SK-MEL-5 (cell line): ENCODE measurements around the gene ARHGAP24. TPM values are rescaled to one million over a fixed set of nuclear protein-coding genes. Genes with fewer than 3 reads are reported as not detected.

ENCODE experiments used
- DNase-seq: peaks from one replicate; pipeline ENCODE4 v3.0.0-alpha.2; 2016; ENCODE audit warnings: low read depth, low spot score
- in situ Hi-C: cut with HindIII; loops from 2 replicates; pipeline ENCODE4 v1.10.0; 2016; ENCODE audit warnings: low sequenced_read_pairs, high pct_unique_total_duplicates, low pct_unique_long_range_greater_than_20kb
- small RNA-seq, 2 experiments: library from RNA; depleted of rRNA; stranded (forward); fragments of <200 nt; gene quantifications; one replicate each; pipeline ENCODE3, GENCODE V24; 2014
- total RNA-seq: library from RNA; depleted of rRNA; stranded (reverse); fragments of >200 nt; shearing (Covaris generic); gene quantifications from 2 replicates; pipeline ENCODE4 v1.2.3, GENCODE V29; 2014

ARHGAP24 gene
- total RNA-seq, 1 experiment from 2014 or later = 10.1 TPM

DNA sequence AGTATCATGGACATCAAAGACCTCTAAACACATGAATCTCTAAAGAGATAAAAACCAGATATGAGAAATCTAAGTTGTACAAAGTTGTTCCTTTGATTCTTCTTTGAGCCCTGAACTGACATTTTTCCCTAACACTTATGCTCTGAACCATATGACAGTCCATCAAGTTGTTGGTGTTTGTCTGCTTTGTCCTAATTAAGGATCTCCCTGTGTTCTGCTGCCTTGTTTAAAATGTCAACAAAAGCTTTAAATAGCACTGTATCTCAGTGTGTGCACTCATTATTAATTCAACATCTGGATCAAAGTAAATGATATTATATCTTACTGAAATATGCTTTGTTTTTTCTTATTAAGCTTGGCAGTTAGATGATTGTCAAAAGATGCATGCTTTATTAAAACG, 563.1 kb downstream of the ARHGAP24 start:
- no peak for DNase-seq
- in situ Hi-C loops = no loop called here

DNA sequence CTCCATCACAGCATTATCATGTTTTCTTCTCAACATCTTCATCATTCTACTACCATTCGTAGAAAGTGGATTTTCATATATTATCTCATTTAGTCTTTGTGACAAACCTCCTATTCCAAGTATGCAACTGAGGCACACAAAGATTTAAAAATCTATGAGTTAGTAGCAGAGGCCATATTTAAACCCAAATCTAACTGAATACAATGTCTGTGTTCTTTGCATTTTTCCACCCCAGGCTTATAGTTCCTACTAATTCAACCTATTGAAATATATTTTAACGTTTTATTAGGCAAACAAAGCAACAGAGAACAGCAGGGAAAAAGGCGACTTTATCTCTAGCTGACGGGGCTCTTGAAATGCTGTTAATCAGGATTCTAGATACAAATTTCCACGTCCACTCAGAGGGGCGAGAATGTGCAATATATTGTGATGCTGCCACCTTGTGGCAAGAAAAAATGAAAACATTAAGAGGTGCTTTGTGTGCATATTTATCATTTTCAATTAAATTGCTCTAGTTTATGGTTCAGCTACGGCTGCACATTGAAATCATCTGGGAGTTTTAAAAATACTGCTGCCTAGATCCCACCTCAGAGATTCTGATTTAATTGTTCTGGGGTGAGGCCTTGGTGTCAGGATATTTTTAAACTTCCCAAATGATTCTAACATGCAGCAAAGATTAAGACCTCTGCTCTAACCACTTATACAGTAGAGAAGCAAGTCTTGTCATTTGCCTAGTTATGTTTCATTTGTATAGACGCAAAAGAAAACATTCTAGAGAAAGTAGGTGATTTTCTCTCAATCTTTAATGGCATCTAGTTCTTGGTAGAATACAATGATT, 569.0 kb downstream of the ARHGAP24 start:
- in situ Hi-C loops = no loop called here
- DNase-seq = peak; percentile 61

DNA sequence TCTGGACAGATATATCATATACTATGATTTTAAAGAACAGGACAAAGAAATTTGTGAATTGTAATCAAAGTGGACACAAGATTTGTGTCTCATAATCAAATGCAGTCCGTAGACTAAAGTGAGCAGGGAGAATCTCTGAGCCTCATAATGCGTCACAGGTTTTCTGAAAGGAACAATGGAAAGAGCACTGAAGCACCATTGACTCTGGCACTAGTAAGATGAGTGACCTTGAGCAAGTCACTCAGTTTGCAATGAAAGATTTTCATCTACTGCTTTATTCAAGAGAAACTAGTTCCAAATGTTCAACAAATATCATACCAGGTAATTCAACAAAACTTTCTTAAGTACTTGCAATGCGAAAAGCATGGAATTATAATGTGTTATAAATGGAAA, 569.6 kb downstream of the ARHGAP24 start:
- DNase-seq = no peak
- in situ Hi-C loops = no loop called here

DNA sequence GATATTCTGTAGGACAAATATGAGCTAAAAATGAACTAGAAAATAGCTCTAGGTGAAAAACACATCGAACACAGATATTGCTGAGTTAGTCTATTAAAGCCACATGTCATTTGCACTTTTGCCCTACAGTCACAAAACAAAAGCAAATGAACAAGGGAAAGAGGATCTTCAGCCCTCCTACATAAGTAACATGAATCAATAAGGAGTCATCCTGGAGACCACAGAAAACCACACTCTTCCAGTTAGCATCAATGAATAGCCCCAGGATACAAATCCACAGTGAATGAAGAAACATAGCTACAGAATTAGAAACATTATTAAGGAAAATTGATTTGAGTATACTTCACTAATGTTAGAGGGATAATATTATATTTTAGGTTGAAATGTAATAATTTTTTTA, 573.5 kb downstream of the ARHGAP24 start:
- DNase-seq = no peak
- in situ Hi-C loops = no loop called here

DNA sequence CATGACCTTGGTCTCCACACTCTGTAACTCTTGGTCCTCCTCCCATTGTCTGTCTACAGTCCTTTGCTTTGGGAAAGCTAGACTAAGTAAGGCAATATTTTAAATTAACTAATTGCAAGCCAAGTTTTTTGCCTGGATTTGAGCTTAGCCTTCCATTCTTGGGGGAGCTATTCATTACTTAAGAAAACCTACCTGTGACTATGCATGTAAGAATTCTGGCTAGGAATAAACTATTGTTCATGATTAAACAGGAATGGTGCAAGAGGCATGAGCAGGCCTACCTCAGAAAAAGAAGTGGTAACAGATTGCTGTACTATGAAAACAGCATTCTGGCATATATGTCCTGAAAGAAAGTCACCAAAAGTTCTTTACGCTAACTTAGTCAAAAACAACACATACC, 575.5 kb downstream of the ARHGAP24 start:
- DNase-seq = no peak
- in situ Hi-C loops = no loop called here

Small RNA genes lying within 50 kb of the gene (small RNA-seq; reads per million reads assigned to genes)
- gene MIR4451 = 0 reads per million in 2 experiments
